Thyroid gland (tissue), 4 donors: ENCODE results near the gene APOA4.

Experiments
- POLR2A ChIP-seq, 2 donors: fragments of 450-650 bp; IDR thresholded peaks; one replicate each; pipeline ENCODE4 v1.6.1; 2017; ENCODE audit warnings: antibody characterized with exemption in 2 of 2, mild to moderate bottlenecking in 2 of 2, moderate library complexity in 1 of 2
- TF ChIP-seq, protein P1 (sequence below), 6 experiments: fragments of 200-600 bp in 3 of 6; fragments of 450-650 bp in 3 of 6; sonication (generic) in 3 of 6; IDR thresholded peaks; one replicate each; pipeline ENCODE4 v1.5.1; 2016 to 2019; ENCODE audit warnings: antibody characterized with exemption in 6 of 6, mild to moderate bottlenecking in 2 of 6, inconsistent platforms in 1 of 6, moderate library complexity in 1 of 6

DNA sequence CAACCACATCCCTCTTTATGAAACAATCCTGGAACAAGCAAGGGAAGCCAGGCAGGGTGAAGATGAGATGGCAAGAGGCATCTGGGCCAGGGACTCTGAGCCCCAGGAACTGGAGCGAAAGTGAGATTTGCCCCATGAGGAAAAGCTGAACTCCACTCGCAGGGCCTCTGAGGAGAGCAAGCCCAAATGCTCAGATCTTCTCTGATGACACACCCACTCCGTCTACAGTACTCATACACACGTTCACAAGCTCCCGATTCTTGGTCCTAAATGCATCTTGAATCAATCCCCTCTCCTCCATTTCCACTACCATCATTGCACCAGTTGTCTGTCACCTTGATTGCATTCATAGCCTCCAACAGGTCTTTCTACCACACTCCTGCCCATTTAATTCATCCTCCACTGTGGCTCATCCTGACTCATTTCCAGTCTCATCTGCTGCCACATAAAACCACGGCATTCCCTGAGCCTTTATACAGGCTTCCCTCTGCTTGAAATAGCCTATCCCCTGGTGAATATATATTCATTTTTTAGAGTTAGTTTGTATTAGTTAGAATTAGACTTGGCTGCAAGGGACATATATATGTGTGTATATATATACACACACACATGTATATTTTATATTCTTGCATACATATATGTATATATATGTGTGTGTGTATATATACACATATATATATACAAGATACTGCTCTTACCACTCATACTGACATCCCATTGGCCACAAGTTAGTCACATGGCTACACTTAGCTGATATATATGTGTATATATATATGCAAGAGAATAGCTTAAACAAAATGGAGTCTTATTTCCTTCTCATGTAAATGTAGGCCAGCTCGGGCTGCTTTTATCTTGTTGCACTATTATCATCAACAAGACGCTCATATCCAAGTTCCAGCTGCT is 30.0 kb downstream of the APOA4 start:
- TF ChIP-seq, protein P1, sequence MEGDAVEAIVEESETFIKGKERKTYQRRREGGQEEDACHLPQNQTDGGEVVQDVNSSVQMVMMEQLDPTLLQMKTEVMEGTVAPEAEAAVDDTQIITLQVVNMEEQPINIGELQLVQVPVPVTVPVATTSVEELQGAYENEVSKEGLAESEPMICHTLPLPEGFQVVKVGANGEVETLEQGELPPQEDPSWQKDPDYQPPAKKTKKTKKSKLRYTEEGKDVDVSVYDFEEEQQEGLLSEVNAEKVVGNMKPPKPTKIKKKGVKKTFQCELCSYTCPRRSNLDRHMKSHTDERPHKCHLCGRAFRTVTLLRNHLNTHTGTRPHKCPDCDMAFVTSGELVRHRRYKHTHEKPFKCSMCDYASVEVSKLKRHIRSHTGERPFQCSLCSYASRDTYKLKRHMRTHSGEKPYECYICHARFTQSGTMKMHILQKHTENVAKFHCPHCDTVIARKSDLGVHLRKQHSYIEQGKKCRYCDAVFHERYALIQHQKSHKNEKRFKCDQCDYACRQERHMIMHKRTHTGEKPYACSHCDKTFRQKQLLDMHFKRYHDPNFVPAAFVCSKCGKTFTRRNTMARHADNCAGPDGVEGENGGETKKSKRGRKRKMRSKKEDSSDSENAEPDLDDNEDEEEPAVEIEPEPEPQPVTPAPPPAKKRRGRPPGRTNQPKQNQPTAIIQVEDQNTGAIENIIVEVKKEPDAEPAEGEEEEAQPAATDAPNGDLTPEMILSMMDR (IDR thresholded peaks at IDR 0.05), result no peak
- no peak for TF ChIP-seq POLR2A (IDR thresholded peaks at IDR 0.05)
